ENCODE measurements around the gene PER2. TPM values are rescaled to one million over a fixed set of nuclear protein-coding genes. Genes with fewer than 3 reads are reported as not detected.

Gene PER2
- total RNA-seq, 1 donor from 2014 or later: 11.3 TPM

- H3K4me3 ChIP-seq (ENCODE audit: low read depth, low read length): no peak overlapping the region
- no peak for FAIRE-seq
- no peak for DNase-seq (ENCODE audit: low read depth)
- no peak for TF ChIP-seq CTCF (IDR thresholded peaks at IDR 0.05; ENCODE audit: insufficient read depth, low read length, severe bottlenecking)
- peaks cover 16% of the 10 kb centered on the region for H3K36me3 ChIP-seq (ENCODE audit: control insufficient read depth, insufficient read depth, low read length)
- H3K27me3 ChIP-seq (ENCODE audit: control insufficient read depth, insufficient read depth, low read length): peaks cover 5% of the 10 kb centered on the region
These were observed 44.8 kb downstream of the PER2 start for GRCh38 chr2:238243496-238244076.

GRCh38 chr2:238242731-238243495 is 45.5 kb downstream of the PER2 start:
- FAIRE-seq: no peak
- Histone ChIP-seq H3K27me3 (ENCODE audit: control insufficient read depth, insufficient read depth, low read length) (peaks cover 6% of the 10 kb centered on the region), H3K4me3 (ENCODE audit: low read depth, low read length) (no peak overlapping the region), H3K36me3 (ENCODE audit: control insufficient read depth, insufficient read depth, low read length) (peaks cover 14% of the 10 kb centered on the region)
- no peak for DNase-seq (ENCODE audit: low read depth)
- no peak for TF ChIP-seq CTCF (IDR thresholded peaks at IDR 0.05; ENCODE audit: insufficient read depth, low read length, severe bottlenecking)

- Histone ChIP-seq H3K4me3 (ENCODE audit: low read depth, low read length) (no peak overlapping the region), H3K36me3 (ENCODE audit: control insufficient read depth, insufficient read depth, low read length) (peaks cover 7% of the 10 kb centered on the region), H3K27me3 (ENCODE audit: control insufficient read depth, insufficient read depth, low read length) (peaks cover 8% of the 10 kb centered on the region)
- FAIRE-seq (no peak), DNase-seq (ENCODE audit: low read depth) (no peak)
- no peak for TF ChIP-seq CTCF (IDR thresholded peaks at IDR 0.05; ENCODE audit: insufficient read depth, low read length, severe bottlenecking)
These were observed 46.4 kb downstream of the PER2 start for GRCh38 chr2:238241970-238242369.

- peaks cover 8% of the 10 kb centered on the region for H3K27me3 ChIP-seq (ENCODE audit: control insufficient read depth, insufficient read depth, low read length)
- FAIRE-seq: no peak
- no peak for TF ChIP-seq CTCF (IDR thresholded peaks at IDR 0.05; ENCODE audit: insufficient read depth, low read length, severe bottlenecking)
- H3K36me3 ChIP-seq (ENCODE audit: control insufficient read depth, insufficient read depth, low read length): peaks cover 3% of the 10 kb centered on the region
- no peak overlapping the region for H3K4me3 ChIP-seq (ENCODE audit: low read depth, low read length)
- no peak for DNase-seq (ENCODE audit: low read depth)
These were observed 47.4 kb downstream of the PER2 start for GRCh38 chr2:238240757-238241711.

- Histone ChIP-seq H3K27me3 (ENCODE audit: control insufficient read depth, insufficient read depth, low read length) (peaks cover 8% of the 10 kb centered on the region), H3K36me3 (ENCODE audit: control insufficient read depth, insufficient read depth, low read length) (peaks cover under 1% of the 10 kb centered on the region), H3K4me3 (ENCODE audit: low read depth, low read length) (peak within 1 kb of the TSS; percentile 59)
- no peak for FAIRE-seq
- no peak for TF ChIP-seq CTCF (IDR thresholded peaks at IDR 0.05; ENCODE audit: insufficient read depth, low read length, severe bottlenecking)
- peak; percentile 65 for DNase-seq (ENCODE audit: low read depth)
These were observed 48.3 kb downstream of the PER2 start, which contains the start of gene HES6 for GRCh38 chr2:238239863-238240756. HES6 (minus strand) TSS chr2:238240038; CDS start chr2:238239905, 133 bp downstream.

Data from bronchial epithelial cell (primary cell).